Sciatic nerve (tissue), 2 donors: ENCODE results near the gene LRP10. TPM values are rescaled to one million over a fixed set of nuclear protein-coding genes. Genes with fewer than 3 reads are reported as not detected.
"Not testable (repeated sequence)": the region's sequence is repeated elsewhere in the genome, so short reads cannot be mapped to it uniquely, and the experiment has no call there.

ENCODE experiments used
- ATAC-seq: fragments of 200-7000 bp; cut with Tn5 transposase; one replicate; pipeline ENCODE4 v1.9.1; 2020; ENCODE audit warnings: mild to moderate bottlenecking, moderate library complexity
- DNase-seq: peaks from one replicate; pipeline ENCODE4 v3.0.0-alpha.2; 2020; ENCODE audit warnings: low spot score
- intact Hi-C: fragments of 100-400 bp; cut with DNase I; formaldehyde crosslinking; loops from one replicate; pipeline ENCODE4 v1.14.2; 2022
- total RNA-seq: library from RNA; stranded (reverse); fragmentation: NEBNext Ultra II Directional; extraction: Animal tissue kit (Norgen Biotek cat#: 25700); gene quantifications from one replicate; pipeline ENCODE4 v1.2.1, GENCODE V29; 2021
- donor health status: DM: no; HTN: no; CAD: no.
- donor health status: DM: no; HTN: no; CAD: no.

The LRP10 gene
- total RNA-seq, 1 donor from 2014 or later: 106 TPM

- DNase-seq (peak; percentile 53), ATAC-seq (no peak)
- intact Hi-C loops: loop anchor here (10.0 kb wide), 1 partner anchor 258 kb away; the partner anchor contains the start of gene DAD1
These were observed 29.1 kb upstream of the LRP10 start for GRCh38 chr14:22842211-22843122.

- DNase-seq (peak; percentile 54), ATAC-seq (no peak)
- intact Hi-C loops: loop anchor here (10.0 kb wide), 1 partner anchor 259 kb away; the partner anchor contains the start of gene DAD1
These were observed 28.2 kb upstream of the LRP10 start for GRCh38 chr14:22843123-22843925.

- intact Hi-C loops: loop anchor here (10.0 kb wide), 1 partner anchor 260 kb away; the partner anchor contains the start of gene DAD1
- DNase-seq: no peak
- ATAC-seq: no peak
These were observed 27.1 kb upstream of the LRP10 start for GRCh38 chr14:22844221-22845102.

GRCh38 chr14:22845103-22845394 is 26.5 kb upstream of the LRP10 start:
- DNase-seq (no peak), ATAC-seq (no peak)
- intact Hi-C loops: loop anchor here (10.0 kb wide), 1 partner anchor 260 kb away; the partner anchor contains the start of gene DAD1

- intact Hi-C loops: loop anchor here (10.0 kb wide), 1 partner anchor 261 kb away; the partner anchor contains the start of gene DAD1
- no peak for ATAC-seq
- peak; percentile 64 for DNase-seq
These were observed 25.5 kb upstream of the LRP10 start for GRCh38 chr14:22845821-22846625.

- ATAC-seq: no peak
- intact Hi-C loops: loop anchor here (10.0 kb wide), 1 partner anchor 262 kb away; the partner anchor contains the start of gene DAD1
- peak; percentile 55 for DNase-seq
These were observed 24.7 kb upstream of the LRP10 start for GRCh38 chr14:22846811-22847307.

- DNase-seq (peak; percentile 65), ATAC-seq (peak; percentile 18)
- intact Hi-C loops: loop anchor here (10.0 kb wide), 1 partner anchor 263 kb away; the partner anchor contains the start of gene DAD1
These were observed 23.7 kb upstream of the LRP10 start for GRCh38 chr14:22847661-22848341.

- DNase-seq (peak; percentile 86), ATAC-seq (peak; percentile 75)
- intact Hi-C loops: loop anchor here (10.0 kb wide), 1 partner anchor 264 kb away; the partner anchor contains the start of gene DAD1
These were observed 23.0 kb upstream of the LRP10 start for GRCh38 chr14:22848351-22849164.

GRCh38 chr14:22849212-22849819 is 22.2 kb upstream of the LRP10 start:
- intact Hi-C loops: loop anchor here (10.0 kb wide), 1 partner anchor 265 kb away; the partner anchor contains the start of gene DAD1
- DNase-seq (peak; percentile 86), ATAC-seq (peak; percentile 74)

- intact Hi-C loops: no loop called here
- peak; percentile 93 for DNase-seq
- peak; percentile 70 for ATAC-seq
These were observed 20.4 kb upstream of the LRP10 start for GRCh38 chr14:22850944-22851764.

- intact Hi-C loops, ATAC-seq: not testable (repeated sequence)
- peak; percentile 22 for DNase-seq
These were observed 19.4 kb upstream of the LRP10 start for GRCh38 chr14:22852178-22852577.

- intact Hi-C loops: no loop called here
- ATAC-seq (no peak), DNase-seq (no peak)
These were observed 19.0 kb upstream of the LRP10 start for GRCh38 chr14:22852599-22852939.

- intact Hi-C loops: loop anchor here (1.0 kb wide), 1 partner anchor 18 kb away; no protein-coding TSS in a partner anchor
- DNase-seq (peak; percentile 97), ATAC-seq (peak; percentile 40)
These were observed 18.4 kb upstream of the LRP10 start for GRCh38 chr14:22852940-22853767.

- DNase-seq, ATAC-seq, intact Hi-C loops: not testable (repeated sequence)
These were observed 17.2 kb upstream of the LRP10 start for GRCh38 chr14:22854296-22854695.
